DMS53 (cell line): ENCODE measurements around the gene TLK2.
"Not testable (repeated sequence)": the region's sequence is repeated elsewhere in the genome, so short reads cannot be mapped to it uniquely, and the experiment has no call there.

Experiments used
- DNase-seq: peaks from one replicate; lab custom pipeline; 2025; lab: John Stamatoyannopoulos, UW

The TLK2 gene

GRCh38 chr17:62478424-62478879 lies at the start of gene TLK2:
TSS of gene TLK2 (plus strand) at chr17:62478825. CDS start at chr17:62481126, 2,301 bp downstream.
- DNase-seq: peak; percentile 82

GRCh38 chr17:62435251-62435650 lies 43.4 kb upstream of the TLK2 start:
- not testable (repeated sequence) for DNase-seq

GRCh38 chr17:62441181-62441580 lies 37.4 kb upstream of the TLK2 start:
- DNase-seq: not testable (repeated sequence)

- no peak for DNase-seq
Measured at GRCh38 chr17:62444063-62444462, 34.6 kb upstream of the TLK2 start.

- DNase-seq: not testable (repeated sequence)
Measured at GRCh38 chr17:62445791-62446190, 32.8 kb upstream of the TLK2 start.

- not testable (repeated sequence) for DNase-seq
Measured at GRCh38 chr17:62452195-62452594, 26.4 kb upstream of the TLK2 start.

- not testable (repeated sequence) for DNase-seq
Measured at GRCh38 chr17:62453041-62453440, 25.6 kb upstream of the TLK2 start.

- DNase-seq: not testable (repeated sequence)
Measured at GRCh38 chr17:62453656-62454055, 25.0 kb upstream of the TLK2 start.

- not testable (repeated sequence) for DNase-seq
Measured at GRCh38 chr17:62454111-62454510, 24.5 kb upstream of the TLK2 start.

- DNase-seq: no peak
Measured at GRCh38 chr17:62456016-62456415, 22.6 kb upstream of the TLK2 start.

- DNase-seq: not testable (repeated sequence)
Measured at GRCh38 chr17:62458483-62458882, 20.1 kb upstream of the TLK2 start.

- not testable (repeated sequence) for DNase-seq
Measured at GRCh38 chr17:62464422-62464821, 14.2 kb upstream of the TLK2 start.

- not testable (repeated sequence) for DNase-seq
Measured at GRCh38 chr17:62465271-62465670, 13.4 kb upstream of the TLK2 start.

- peak; percentile 95 for DNase-seq
Measured at GRCh38 chr17:62470666-62471379, 7.8 kb upstream of the TLK2 start.

- peak; percentile 14 for DNase-seq
Measured at GRCh38 chr17:62471380-62471880, 7.2 kb upstream of the TLK2 start.

- DNase-seq: peak; percentile 44
Measured at GRCh38 chr17:62473030-62473982, 5.3 kb upstream of the TLK2 start.

GRCh38 chr17:62477111-62477510 lies 1.5 kb upstream of the TLK2 start:
- DNase-seq: not testable (repeated sequence)

GRCh38 chr17:62477718-62478408 lies 762 bp upstream of the TLK2 start:
- peak; percentile 52 for DNase-seq

GRCh38 chr17:62478880-62479638 lies 434 bp downstream of the TLK2 start:
- DNase-seq: peak; percentile 47

- peak; percentile 38 for DNase-seq
Measured at GRCh38 chr17:62479639-62480258, 1.1 kb downstream of the TLK2 start.

- DNase-seq: not testable (repeated sequence)
Measured at GRCh38 chr17:62482553-62482952, 3.9 kb downstream of the TLK2 start.
